Nephron (organoid): ENCODE results near the gene TMEM179.

ENCODE experiments used
- H3K27ac Mint-ChIP-seq, 3 experiments: 2 replicates each; pipeline ENCODE4 v1.8.0; 2020; ENCODE audit warnings: mixed read lengths in 3 of 3, mild to moderate bottlenecking in 2 of 3, moderate library complexity in 1 of 3
- H3K27me3 Mint-ChIP-seq: 2 replicates; pipeline ENCODE4 v1.8.0; 2021; ENCODE audit warnings: low read depth, mild to moderate bottlenecking, moderate library complexity, mixed read lengths
- H3K36me3 Mint-ChIP-seq: 2 replicates; pipeline ENCODE4 v1.8.0; 2020; ENCODE audit warnings: low read depth, mixed read lengths
- H3K4me1 Mint-ChIP-seq: 2 replicates; pipeline ENCODE4 v1.8.0; 2020; ENCODE audit warnings: mixed read lengths
- H3K4me3 Mint-ChIP-seq, 3 experiments: 2 replicates each; pipeline ENCODE4 v1.8.0; 2020; ENCODE audit warnings: mild to moderate bottlenecking in 3 of 3, mixed read lengths in 3 of 3, moderate library complexity in 2 of 3
- H3K9me3 Mint-ChIP-seq: 2 replicates; pipeline ENCODE4 v1.8.0; 2020; ENCODE audit warnings: mixed read lengths
- CTCF ChIP-seq, 3 experiments: fragments of 200-600 bp; sonication (generic); IDR thresholded peaks; one replicate each; pipeline ENCODE4 v1.5.0; 2021; ENCODE audit warnings: antibody characterized with exemption in 3 of 3; ENCODE audit not compliant: unreplicated experiment in 3 of 3

Gene TMEM179

DNA sequence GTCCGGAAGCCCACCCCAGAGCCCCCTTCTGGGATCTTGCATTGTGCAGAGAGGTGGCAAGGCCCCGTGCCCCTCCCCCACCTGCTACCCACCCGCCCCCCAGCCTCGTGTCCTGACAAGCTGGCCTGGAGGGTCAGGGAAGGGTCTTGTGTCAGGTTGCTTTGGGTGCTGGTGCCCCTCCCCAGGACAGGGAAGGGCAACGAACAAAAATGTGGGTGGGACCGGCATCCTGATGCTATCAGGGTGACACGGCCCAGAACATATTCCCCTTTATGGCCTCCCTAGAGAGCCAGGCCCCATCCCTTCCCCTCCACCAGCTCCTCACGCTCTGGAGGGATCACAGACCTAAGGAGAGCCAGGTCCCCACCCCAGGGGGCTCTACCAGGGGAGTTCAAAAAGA lies 38.7 kb upstream of the TMEM179 start:
- H3K4me1 Mint-ChIP-seq: no peaks in the 10 kb centered on the region
- no peak overlapping the region for H3K4me3 Mint-ChIP-seq
- no peak for TF ChIP-seq CTCF (IDR thresholded peaks at IDR 0.05; ENCODE audit: unreplicated experiment in 3 of 3)
- H3K27ac Mint-ChIP-seq: no peak overlapping the region
- H3K27me3 Mint-ChIP-seq: peaks cover 19% of the 10 kb centered on the region
- peaks cover 8% of the 10 kb centered on the region for H3K9me3 Mint-ChIP-seq
- no peaks in the 10 kb centered on the region for H3K36me3 Mint-ChIP-seq

- Mint-ChIP-seq H3K4me1 (no peaks in the 10 kb centered on the region), H3K4me3 (no peak overlapping the region), H3K27ac (no peak overlapping the region), H3K9me3 (peaks cover 8% of the 10 kb centered on the region), H3K36me3 (no peaks in the 10 kb centered on the region), H3K27me3 (peaks cover 27% of the 10 kb centered on the region)
- TF ChIP-seq CTCF (IDR thresholded peaks at IDR 0.05; ENCODE audit: unreplicated experiment in 3 of 3): no peak
These were observed 37.9 kb upstream of the TMEM179 start for GRCh38 chr14:104642540-104642868.

DNA sequence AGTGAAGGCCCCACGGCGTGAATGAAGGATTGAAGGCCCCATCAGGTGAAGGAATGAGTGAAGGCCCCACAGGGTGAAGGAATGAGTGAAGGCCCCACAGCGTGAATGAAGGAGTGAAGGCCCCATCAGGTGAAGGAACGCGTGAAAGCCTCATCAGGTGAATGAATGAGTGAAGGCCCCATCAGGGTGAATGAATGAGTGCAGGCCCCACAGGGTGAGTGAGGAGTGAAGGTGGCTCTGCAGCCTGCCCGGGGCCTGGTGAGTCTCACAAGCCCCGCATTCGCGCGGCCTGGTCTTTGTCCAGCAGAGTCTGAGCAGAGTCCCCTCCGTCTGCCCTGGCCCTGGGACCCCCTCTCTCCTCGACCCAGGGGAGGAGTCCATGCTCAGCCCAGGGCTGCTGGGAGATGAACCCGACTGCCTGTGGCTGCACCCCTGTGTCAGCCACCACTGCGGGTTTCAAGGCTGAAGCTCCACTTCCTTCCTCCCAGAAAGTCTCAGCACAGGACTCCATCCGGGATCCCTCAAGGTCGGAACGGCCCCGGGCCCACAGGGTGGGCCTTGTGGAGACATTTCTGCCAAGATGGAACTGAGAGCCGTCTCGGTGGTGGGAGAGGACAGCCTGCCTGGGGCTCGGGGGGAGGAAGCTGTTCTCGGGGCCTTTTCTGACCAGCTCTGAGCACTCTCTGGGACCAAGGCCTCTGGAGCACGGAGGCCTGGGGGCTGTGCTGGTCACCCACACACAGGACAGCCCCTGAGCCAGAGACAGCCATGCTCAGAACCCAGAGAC lies 37.4 kb upstream of the TMEM179 start:
- Mint-ChIP-seq H3K9me3 (peaks cover 8% of the 10 kb centered on the region), H3K4me1 (no peaks in the 10 kb centered on the region), H3K36me3 (no peaks in the 10 kb centered on the region)

GRCh38 chr14:104640681-104641080 lies 36.1 kb upstream of the TMEM179 start:
- peaks cover 8% of the 10 kb centered on the region for H3K9me3 Mint-ChIP-seq
- H3K4me1 Mint-ChIP-seq: no peaks in the 10 kb centered on the region
- no peaks in the 10 kb centered on the region for H3K36me3 Mint-ChIP-seq
- H3K27me3 Mint-ChIP-seq: peaks cover 30% of the 10 kb centered on the region
- no peak for TF ChIP-seq CTCF (IDR thresholded peaks at IDR 0.05; ENCODE audit: unreplicated experiment in 3 of 3)
- no peak overlapping the region for H3K27ac Mint-ChIP-seq
- H3K4me3 Mint-ChIP-seq: no peak overlapping the region

More for the DNA sequence above, 37.4 kb upstream of the TMEM179 start:
- no peak overlapping the region for H3K27ac Mint-ChIP-seq
- no peak for TF ChIP-seq CTCF (IDR thresholded peaks at IDR 0.05; ENCODE audit: unreplicated experiment in 3 of 3)
- no peak overlapping the region for H3K4me3 Mint-ChIP-seq
- H3K27me3 Mint-ChIP-seq: peaks cover 30% of the 10 kb centered on the region

DNA sequence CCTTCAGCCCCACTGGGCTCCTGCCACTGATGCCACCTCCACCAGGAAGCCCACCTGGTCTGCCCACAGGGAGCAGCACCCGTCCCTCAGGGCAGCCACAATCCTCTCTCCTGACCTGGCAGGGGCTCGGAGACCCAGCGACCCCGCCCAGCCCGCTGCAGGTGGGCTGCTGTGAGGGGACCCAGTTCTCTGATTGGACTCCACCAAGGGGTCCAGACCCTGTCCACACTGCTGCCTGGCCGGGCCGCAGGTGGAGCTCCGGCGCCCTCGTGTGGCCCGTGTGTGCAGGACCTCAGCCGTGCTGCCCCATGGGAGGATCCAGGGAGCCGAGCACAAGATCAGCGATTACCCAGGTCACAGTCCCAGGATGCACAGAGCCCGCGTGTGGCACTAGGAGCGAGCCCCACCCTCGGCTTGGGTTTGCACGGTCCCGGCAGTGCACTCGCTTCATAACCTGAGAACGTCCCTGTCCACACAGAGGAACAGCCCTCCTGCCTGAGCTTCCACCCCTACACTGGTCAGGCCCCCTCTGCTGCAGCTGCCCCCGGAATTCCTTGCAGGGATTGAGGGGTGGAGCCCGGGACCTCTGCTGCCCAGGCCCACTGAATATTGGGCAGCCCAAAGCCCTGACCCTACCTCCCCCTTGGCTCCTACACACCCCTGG lies 35.4 kb upstream of the TMEM179 start:
- Mint-ChIP-seq H3K27ac (no peak overlapping the region), H3K9me3 (peaks cover 5% of the 10 kb centered on the region), H3K27me3 (peaks cover 30% of the 10 kb centered on the region), H3K4me3 (no peak overlapping the region), H3K4me1 (no peaks in the 10 kb centered on the region), H3K36me3 (no peaks in the 10 kb centered on the region)
- peak; percentile 95 to 99 (median 99) for TF ChIP-seq CTCF (IDR thresholded peaks at IDR 0.05; ENCODE audit: unreplicated experiment in 3 of 3)

GRCh38 chr14:104639471-104639870 lies 34.9 kb upstream of the TMEM179 start:
- H3K27me3 Mint-ChIP-seq: peaks cover 30% of the 10 kb centered on the region
- no peaks in the 10 kb centered on the region for H3K9me3 Mint-ChIP-seq
- TF ChIP-seq CTCF (IDR thresholded peaks at IDR 0.05; ENCODE audit: unreplicated experiment in 3 of 3): no peak
- no peak overlapping the region for H3K4me3 Mint-ChIP-seq
- H3K4me1 Mint-ChIP-seq: no peaks in the 10 kb centered on the region
- H3K36me3 Mint-ChIP-seq: no peaks in the 10 kb centered on the region
- no peak overlapping the region for H3K27ac Mint-ChIP-seq
